Neural cell (in vitro differentiated cells): ENCODE measurements around the gene DPP7.

Experiments used
- EZH2 ChIP-seq: fragments of 200-600, 300-800 bp; shearing (Covaris generic), sonication (generic); IDR thresholded peaks from 2 replicates; pipeline ENCODE4 v1.6.1; 2014; ENCODE audit warnings: antibody characterized with exemption, low read length, borderline replicate concordance, mild to moderate bottlenecking; ENCODE audit not compliant: insufficient read depth, poor library complexity, severe bottlenecking
- MXI1 ChIP-seq: fragments of 450-650 bp; conservative IDR thresholded peaks from 2 replicates; pipeline ENCODE4 v1.6.1; 2014; ENCODE audit warnings: antibody characterized with exemption, mild to moderate bottlenecking; ENCODE audit not compliant: poor library complexity, severe bottlenecking
- POLR2AphosphoS5 ChIP-seq: IDR thresholded peaks from 2 replicates; pipeline ENCODE4 v1.6.1; 2012
- RAD21 ChIP-seq: fragments of 450-650 bp; conservative IDR thresholded peaks from 2 replicates; pipeline ENCODE4 v1.6.1; 2014; ENCODE audit warnings: antibody characterized with exemption, mild to moderate bottlenecking, moderate library complexity
- TAF1 ChIP-seq: IDR thresholded peaks from 2 replicates; pipeline ENCODE4 v1.6.1; 2012; ENCODE audit warnings: low read depth
- TF ChIP-seq, protein P1 (sequence below): fragments of 450-650 bp; IDR thresholded peaks from 2 replicates; pipeline ENCODE4 v1.5.1; 2014; ENCODE audit warnings: antibody characterized with exemption, mild to moderate bottlenecking, moderate library complexity; ENCODE audit not compliant: poor library complexity, severe bottlenecking

DNA sequence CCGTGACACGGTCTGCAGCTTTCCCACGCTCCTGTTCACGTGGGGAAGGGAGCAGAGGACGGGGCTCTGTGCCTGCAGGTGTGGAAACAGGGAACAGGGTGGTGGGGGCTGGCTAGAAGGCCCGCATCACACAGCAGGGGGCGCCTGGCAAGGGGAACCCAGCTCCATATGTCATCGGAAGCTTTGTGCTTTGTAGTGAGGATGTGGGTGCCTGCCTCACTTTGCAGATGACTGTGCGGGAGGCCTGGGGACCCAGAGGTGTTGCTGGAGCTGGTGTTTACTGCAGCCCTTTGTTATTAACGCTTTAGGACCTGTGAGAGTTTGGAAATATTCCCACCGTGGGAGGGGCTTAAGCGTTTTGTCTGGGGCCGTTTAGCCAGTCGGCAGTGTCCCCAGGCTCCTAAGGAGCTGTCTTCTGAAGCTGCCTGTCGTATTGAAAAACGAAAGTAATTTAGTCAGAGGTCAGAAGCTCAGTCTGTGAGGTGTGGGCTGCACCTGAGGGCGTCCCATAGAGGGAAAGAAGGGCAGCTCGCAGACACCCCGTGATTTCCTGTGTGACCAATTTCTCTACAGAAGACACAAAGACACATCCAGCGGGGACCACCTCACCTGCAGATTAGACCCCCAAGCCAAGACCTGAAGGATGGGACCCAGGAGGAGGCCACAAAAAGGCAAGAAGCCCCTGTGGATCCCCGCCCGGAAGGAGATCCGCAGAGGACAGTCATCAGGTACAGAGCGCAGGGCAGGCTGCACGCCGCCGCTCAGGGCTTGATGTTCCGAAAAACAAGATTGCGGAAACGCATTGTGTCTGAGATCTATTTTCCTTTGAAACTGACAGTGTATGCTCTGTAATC, 18.6 kb downstream of the DPP7 start:
- TF ChIP-seq EZH2 (no peak), TAF1 (no peak), RAD21 (no peak), POLR2AphosphoS5 (no peak), MXI1 (no peak)
- TF ChIP-seq, protein P1, sequence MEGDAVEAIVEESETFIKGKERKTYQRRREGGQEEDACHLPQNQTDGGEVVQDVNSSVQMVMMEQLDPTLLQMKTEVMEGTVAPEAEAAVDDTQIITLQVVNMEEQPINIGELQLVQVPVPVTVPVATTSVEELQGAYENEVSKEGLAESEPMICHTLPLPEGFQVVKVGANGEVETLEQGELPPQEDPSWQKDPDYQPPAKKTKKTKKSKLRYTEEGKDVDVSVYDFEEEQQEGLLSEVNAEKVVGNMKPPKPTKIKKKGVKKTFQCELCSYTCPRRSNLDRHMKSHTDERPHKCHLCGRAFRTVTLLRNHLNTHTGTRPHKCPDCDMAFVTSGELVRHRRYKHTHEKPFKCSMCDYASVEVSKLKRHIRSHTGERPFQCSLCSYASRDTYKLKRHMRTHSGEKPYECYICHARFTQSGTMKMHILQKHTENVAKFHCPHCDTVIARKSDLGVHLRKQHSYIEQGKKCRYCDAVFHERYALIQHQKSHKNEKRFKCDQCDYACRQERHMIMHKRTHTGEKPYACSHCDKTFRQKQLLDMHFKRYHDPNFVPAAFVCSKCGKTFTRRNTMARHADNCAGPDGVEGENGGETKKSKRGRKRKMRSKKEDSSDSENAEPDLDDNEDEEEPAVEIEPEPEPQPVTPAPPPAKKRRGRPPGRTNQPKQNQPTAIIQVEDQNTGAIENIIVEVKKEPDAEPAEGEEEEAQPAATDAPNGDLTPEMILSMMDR, result no peak
